Osteocyte (in vitro differentiated cells): Measurements from ENCODE around the gene RGS7. TPM values are rescaled to one million over a fixed set of nuclear protein-coding genes. Genes with fewer than 3 reads are reported as not detected.

Experiments used
- DNase-seq: peaks from one replicate; pipeline ENCODE4 v3.0.0; 2021; ENCODE audit warnings: mixed read lengths; ENCODE audit not compliant: unreplicated experiment; ENCODE audit errors: extremely low spot score
- H3K27ac Mint-ChIP-seq: one replicate; pipeline ENCODE4 v1.8.0; 2021; ENCODE audit warnings: mild to moderate bottlenecking, mixed read lengths; ENCODE audit not compliant: unreplicated experiment
- H3K27me3 Mint-ChIP-seq: one replicate; pipeline ENCODE4 v1.8.0; 2021; ENCODE audit warnings: mixed read lengths; ENCODE audit not compliant: unreplicated experiment
- H3K36me3 Mint-ChIP-seq: one replicate; pipeline ENCODE4 v1.8.0; 2021; ENCODE audit warnings: mixed read lengths; ENCODE audit not compliant: unreplicated experiment
- H3K4me1 Mint-ChIP-seq: one replicate; pipeline ENCODE4 v1.8.0; 2021; ENCODE audit warnings: mixed read lengths; ENCODE audit not compliant: unreplicated experiment
- H3K4me3 Mint-ChIP-seq: one replicate; pipeline ENCODE4 v1.8.0; 2021; ENCODE audit warnings: mild to moderate bottlenecking, moderate library complexity, mixed read lengths; ENCODE audit not compliant: unreplicated experiment
- H3K9me3 Mint-ChIP-seq: one replicate; pipeline ENCODE4 v1.8.0; 2021; ENCODE audit warnings: mixed read lengths; ENCODE audit not compliant: unreplicated experiment
- total RNA-seq: library from RNA; stranded (reverse); gene quantifications from 2 replicates; pipeline ENCODE4 v1.2.1, GENCODE V29; 2021
- TF ChIP-seq, protein P1 (sequence below): fragments of 200-600 bp; sonication (generic); IDR thresholded peaks from 2 replicates; pipeline ENCODE4 v1.5.0; 2021; ENCODE audit warnings: antibody characterized with exemption, mild to moderate bottlenecking, moderate library complexity

RGS7 gene
- total RNA-seq, 1 donor from 2014 or later = 10.9 TPM

DNA sequence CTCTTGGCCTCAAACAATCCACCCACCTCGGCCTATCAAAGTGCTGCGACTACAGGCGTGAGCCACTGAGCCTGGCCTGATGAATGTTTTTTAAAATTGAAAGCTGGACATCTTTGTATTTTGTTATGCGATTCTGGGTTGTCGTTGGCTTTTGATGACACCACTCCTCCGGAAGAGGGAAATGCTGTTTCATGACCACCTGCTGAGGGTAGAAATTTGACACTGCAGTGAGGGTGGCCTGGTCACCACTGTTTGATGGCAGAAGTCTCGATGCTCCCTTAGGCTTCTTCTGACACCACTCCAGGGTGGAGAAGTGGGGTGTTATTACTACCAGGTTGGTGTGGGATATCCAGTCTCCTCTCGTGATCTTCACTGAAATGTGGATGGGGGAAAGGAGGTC, 357.2 kb downstream of the RGS7 start:
- DNase-seq = no peak
- TF ChIP-seq, protein P1, sequence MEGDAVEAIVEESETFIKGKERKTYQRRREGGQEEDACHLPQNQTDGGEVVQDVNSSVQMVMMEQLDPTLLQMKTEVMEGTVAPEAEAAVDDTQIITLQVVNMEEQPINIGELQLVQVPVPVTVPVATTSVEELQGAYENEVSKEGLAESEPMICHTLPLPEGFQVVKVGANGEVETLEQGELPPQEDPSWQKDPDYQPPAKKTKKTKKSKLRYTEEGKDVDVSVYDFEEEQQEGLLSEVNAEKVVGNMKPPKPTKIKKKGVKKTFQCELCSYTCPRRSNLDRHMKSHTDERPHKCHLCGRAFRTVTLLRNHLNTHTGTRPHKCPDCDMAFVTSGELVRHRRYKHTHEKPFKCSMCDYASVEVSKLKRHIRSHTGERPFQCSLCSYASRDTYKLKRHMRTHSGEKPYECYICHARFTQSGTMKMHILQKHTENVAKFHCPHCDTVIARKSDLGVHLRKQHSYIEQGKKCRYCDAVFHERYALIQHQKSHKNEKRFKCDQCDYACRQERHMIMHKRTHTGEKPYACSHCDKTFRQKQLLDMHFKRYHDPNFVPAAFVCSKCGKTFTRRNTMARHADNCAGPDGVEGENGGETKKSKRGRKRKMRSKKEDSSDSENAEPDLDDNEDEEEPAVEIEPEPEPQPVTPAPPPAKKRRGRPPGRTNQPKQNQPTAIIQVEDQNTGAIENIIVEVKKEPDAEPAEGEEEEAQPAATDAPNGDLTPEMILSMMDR = no peak
- H3K9me3 Mint-ChIP-seq = no peaks in the 10 kb centered on the region

DNA sequence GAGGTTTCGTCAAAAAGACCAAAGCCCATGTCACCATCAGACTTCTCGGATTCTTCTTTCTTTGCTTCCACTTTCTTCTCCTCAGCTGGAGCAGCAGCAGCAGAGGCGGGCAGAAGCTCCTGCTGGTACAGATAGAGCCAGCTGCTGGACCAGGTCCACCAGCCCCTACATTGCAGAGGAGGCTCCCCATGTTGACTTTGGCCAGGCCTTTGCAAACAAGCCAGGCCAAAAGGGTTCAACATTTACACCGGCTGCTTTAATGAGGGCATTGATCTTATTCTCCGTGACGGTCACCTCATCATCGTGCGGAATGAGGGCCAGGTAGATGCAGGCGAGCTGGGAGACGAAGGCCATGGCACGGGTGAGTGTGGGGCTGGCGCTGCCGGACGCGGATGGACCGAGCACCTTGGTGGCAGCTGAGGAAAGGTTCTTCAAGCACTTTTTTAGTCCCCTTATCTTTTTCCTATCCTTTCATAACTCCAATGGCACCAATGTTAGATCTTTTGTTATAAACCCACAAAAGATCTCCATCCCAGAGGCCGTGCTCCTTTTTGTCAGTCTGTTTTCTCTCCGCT, 358.5 kb downstream of the RGS7 start:
- H3K27ac Mint-ChIP-seq = peak overlapping the region; percentile 86

More for the DNA sequence above, 357.2 kb downstream of the RGS7 start:
- peak overlapping the region; percentile 23 for H3K4me3 Mint-ChIP-seq
- H3K4me1 Mint-ChIP-seq = peaks cover 35% of the 10 kb centered on the region
- H3K36me3 Mint-ChIP-seq = no peaks in the 10 kb centered on the region
- no peaks in the 10 kb centered on the region for H3K27me3 Mint-ChIP-seq
- H3K27ac Mint-ChIP-seq = peak overlapping the region; percentile 86

DNA sequence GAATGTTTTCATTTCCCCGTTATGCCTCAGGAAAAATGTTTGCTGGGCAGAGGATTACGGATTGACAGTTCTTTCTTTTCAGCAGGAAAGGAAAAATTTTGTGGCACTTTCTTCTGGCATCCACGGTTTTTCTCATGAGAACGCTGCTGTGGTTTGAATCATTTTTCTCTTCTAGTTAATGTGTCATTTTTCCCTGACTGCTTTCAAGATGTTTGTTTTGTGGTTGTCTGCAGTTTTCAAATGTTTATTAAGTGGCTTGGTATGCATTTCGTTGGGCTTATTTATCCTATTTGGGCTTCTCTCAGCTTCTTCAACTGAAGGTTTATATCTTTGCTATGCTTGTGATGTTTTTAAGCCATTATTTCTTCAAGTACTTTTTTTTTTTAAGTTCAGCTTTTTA, 359.0 kb downstream of the RGS7 start:
- Mint-ChIP-seq H3K4me3 (peak overlapping the region; percentile 69), H3K27me3 (no peaks in the 10 kb centered on the region), H3K36me3 (no peaks in the 10 kb centered on the region), H3K4me1 (peaks cover 30% of the 10 kb centered on the region), H3K9me3 (peaks cover 3% of the 10 kb centered on the region), H3K27ac (peak overlapping the region; percentile 86)
- TF ChIP-seq, protein P1 = no peak
- no peak for DNase-seq

More for the DNA sequence above, 358.5 kb downstream of the RGS7 start:
- H3K4me3 Mint-ChIP-seq = peak overlapping the region; percentile 69
- peaks cover 30% of the 10 kb centered on the region for H3K4me1 Mint-ChIP-seq
- TF ChIP-seq, protein P1 = no peak
- H3K27me3 Mint-ChIP-seq = no peaks in the 10 kb centered on the region
- H3K36me3 Mint-ChIP-seq = no peaks in the 10 kb centered on the region
- no peak for DNase-seq
- H3K9me3 Mint-ChIP-seq = peaks cover 3% of the 10 kb centered on the region

DNA sequence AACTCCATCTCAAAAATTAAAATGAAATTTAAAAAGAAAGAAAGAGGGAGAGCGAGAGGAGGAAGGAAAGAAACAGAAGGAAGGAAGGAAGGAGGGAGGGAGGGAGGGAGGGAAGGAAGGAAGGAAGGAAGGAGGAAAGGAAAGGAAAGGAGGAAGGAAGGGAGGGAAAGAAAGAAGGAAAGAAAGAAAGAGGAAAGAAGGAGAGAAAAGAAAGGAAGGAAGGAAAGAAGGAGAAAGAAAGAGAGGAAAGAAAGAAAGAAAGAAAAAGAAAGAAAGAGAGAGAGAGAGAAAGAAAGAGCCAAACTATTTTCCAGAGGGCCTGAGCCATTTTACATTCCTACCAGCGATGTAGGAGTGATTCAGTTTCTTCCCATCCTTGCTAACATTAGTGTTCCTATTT, 364.0 kb downstream of the RGS7 start:
- DNase-seq = no peak
- no peaks in the 10 kb centered on the region for H3K27me3 Mint-ChIP-seq
- H3K27ac Mint-ChIP-seq = no peak overlapping the region
- no peaks in the 10 kb centered on the region for H3K36me3 Mint-ChIP-seq
- H3K4me3 Mint-ChIP-seq = no peak overlapping the region
- TF ChIP-seq, protein P1 = no peak
- peaks cover 3% of the 10 kb centered on the region for H3K9me3 Mint-ChIP-seq
- H3K4me1 Mint-ChIP-seq = peaks cover 24% of the 10 kb centered on the region

DNA sequence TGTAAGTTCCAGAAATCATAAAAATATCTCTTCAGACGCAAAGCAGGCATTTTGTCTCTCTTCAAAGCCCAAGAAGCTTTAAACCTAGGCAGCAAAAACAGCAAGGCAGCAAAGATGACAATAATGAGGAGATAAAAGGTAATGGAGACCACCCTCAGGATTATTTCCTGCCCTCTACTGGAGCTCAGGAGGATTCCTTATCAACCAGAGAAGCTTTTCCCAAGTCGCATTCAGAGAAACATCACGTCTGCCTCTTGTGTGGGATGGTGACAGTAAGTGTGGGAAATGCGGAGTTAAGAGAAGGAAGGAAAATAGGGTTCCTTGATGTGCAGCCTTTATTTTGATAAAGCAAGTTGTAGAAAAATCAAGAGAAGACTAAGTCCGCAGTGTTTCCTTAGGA, 365.8 kb downstream of the RGS7 start:
- Mint-ChIP-seq H3K36me3 (no peaks in the 10 kb centered on the region), H3K9me3 (peaks cover 3% of the 10 kb centered on the region), H3K27me3 (no peaks in the 10 kb centered on the region), H3K27ac (peak overlapping the region; percentile 50), H3K4me3 (no peak overlapping the region), H3K4me1 (peaks cover 21% of the 10 kb centered on the region)
- TF ChIP-seq, protein P1 = no peak
- DNase-seq = no peak
